Measurements from ENCODE around the gene RBM27. TPM values are rescaled to one million over a fixed set of nuclear protein-coding genes. Genes with fewer than 3 reads are reported as not detected.

The RBM27 gene, protein sequence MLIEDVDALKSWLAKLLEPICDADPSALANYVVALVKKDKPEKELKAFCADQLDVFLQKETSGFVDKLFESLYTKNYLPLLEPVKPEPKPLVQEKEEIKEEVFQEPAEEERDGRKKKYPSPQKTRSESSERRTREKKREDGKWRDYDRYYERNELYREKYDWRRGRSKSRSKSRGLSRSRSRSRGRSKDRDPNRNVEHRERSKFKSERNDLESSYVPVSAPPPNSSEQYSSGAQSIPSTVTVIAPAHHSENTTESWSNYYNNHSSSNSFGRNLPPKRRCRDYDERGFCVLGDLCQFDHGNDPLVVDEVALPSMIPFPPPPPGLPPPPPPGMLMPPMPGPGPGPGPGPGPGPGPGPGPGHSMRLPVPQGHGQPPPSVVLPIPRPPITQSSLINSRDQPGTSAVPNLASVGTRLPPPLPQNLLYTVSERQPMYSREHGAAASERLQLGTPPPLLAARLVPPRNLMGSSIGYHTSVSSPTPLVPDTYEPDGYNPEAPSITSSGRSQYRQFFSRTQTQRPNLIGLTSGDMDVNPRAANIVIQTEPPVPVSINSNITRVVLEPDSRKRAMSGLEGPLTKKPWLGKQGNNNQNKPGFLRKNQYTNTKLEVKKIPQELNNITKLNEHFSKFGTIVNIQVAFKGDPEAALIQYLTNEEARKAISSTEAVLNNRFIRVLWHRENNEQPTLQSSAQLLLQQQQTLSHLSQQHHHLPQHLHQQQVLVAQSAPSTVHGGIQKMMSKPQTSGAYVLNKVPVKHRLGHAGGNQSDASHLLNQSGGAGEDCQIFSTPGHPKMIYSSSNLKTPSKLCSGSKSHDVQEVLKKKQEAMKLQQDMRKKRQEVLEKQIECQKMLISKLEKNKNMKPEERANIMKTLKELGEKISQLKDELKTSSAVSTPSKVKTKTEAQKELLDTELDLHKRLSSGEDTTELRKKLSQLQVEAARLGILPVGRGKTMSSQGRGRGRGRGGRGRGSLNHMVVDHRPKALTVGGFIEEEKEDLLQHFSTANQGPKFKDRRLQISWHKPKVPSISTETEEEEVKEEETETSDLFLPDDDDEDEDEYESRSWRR
- total RNA-seq (1 to 10 TPM; 3.3 to 8.9 (median 5.8) TPM), polyA plus RNA-seq (1 to 10 TPM; 3.1 to 4.1 TPM)

DNA sequence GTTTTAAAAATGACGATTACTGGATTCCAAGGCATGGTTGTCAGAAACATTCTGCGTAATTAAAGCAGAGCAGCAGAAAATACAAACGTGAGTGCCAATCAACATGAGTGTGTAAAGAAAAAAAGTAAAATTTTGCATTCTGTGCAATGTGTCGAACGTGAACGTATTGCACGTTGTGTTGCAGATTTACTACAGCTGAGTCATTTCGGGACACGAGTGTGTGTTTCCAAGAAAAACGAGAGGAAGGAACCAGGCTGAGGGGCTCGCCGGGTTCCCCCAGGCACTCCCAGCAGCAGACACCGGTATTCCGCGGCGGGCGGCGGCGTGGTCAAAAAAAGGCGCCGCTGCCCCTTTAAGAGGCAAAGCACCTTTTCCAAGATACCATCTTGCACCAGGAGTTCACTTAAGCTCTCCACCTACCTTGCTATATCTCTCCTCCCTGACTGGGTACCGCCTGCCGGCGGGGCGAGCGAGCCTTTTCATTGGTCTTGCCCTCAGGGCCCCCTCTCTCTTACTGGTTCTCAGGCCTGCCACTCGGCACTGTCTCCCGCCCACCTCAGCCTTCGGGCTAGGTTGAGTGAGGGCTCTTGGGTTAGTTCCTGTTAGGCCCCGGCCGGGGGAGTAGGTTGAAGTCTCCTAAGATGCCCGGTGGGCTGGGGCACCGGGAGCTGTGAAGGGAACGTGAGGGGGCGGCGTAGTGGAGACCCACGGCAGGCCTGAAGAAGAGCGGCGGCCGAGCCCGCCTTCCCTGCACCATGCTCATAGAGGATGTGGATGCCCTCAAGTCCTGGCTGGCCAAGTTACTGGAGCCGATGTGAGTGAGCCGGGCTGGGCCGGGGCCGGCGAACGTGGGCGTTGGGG is at the start of gene RBM27:
Gene RBM27, plus strand, starts transcription at position 595 of the 861 bp plus-strand sequence. Its CDS starts 161 bp downstream, at position 756.
- ATAC-seq (peak; percentile 100), DNase-seq (peak; percentile 96 to 99 (median 96)), FAIRE-seq (peak; percentile 32)
- H3K27ac ChIP-seq: peak within 1 kb of the TSS; percentile 33 to 72 (median 56)
- H3K4me3 ChIP-seq: peak within 1 kb of the TSS; percentile 62 to 95 (median 80)
- TF ChIP-seq, protein P1, sequence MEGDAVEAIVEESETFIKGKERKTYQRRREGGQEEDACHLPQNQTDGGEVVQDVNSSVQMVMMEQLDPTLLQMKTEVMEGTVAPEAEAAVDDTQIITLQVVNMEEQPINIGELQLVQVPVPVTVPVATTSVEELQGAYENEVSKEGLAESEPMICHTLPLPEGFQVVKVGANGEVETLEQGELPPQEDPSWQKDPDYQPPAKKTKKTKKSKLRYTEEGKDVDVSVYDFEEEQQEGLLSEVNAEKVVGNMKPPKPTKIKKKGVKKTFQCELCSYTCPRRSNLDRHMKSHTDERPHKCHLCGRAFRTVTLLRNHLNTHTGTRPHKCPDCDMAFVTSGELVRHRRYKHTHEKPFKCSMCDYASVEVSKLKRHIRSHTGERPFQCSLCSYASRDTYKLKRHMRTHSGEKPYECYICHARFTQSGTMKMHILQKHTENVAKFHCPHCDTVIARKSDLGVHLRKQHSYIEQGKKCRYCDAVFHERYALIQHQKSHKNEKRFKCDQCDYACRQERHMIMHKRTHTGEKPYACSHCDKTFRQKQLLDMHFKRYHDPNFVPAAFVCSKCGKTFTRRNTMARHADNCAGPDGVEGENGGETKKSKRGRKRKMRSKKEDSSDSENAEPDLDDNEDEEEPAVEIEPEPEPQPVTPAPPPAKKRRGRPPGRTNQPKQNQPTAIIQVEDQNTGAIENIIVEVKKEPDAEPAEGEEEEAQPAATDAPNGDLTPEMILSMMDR (IDR thresholded peaks at IDR 0.05): no peak
- H3K27me3 ChIP-seq: no peaks in the 10 kb centered on the region
- peaks cover 0 to 22% (median 10%) of the 10 kb centered on the region in 3 donors for H3K4me1 ChIP-seq
- WGBS, 2 donors: 0 to 1% methylated on average over 48 of the region's 48 CpGs
- intact Hi-C loops (cut with DNase I): no loop called here
- H3K36me3 ChIP-seq: no peaks in the 10 kb centered on the region
- no peaks in the 10 kb centered on the region for H3K9me3 ChIP-seq

DNA sequence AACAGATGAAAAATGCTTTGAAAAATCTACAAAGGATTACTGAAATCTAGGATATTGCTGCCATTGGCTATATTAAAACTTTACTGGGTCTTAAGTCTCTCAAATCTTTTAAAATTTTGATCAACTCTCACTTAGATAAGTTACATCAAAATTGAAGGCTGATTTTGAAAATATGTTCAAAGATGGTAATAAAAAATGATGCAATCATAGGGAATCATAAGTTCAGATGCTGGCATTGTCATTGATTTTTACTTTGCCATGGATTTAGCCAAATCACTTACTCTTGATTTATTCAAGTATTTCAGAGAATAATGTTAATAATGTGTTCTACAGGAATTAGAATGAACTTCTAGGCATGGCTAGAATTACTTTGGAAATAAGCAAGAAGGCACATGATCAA is 45.1 kb upstream of the RBM27 start:
- no peaks in the 10 kb centered on the region for H3K4me1 ChIP-seq
- H3K4me3 ChIP-seq: no peak overlapping the region
- peaks cover 0 to 54% (median 27%) of the 10 kb centered on the region in 3 donors for H3K36me3 ChIP-seq
- ATAC-seq: no peak
- H3K9me3 ChIP-seq: no peaks in the 10 kb centered on the region
- H3K27ac ChIP-seq: no peak overlapping the region
- H3K27me3 ChIP-seq: no peaks in the 10 kb centered on the region
- intact Hi-C loops (cut with DNase I): no loop called here
- DNase-seq: no peak
- FAIRE-seq: no peak
- TF ChIP-seq, protein P1 (IDR thresholded peaks at IDR 0.05): no peak

DNA sequence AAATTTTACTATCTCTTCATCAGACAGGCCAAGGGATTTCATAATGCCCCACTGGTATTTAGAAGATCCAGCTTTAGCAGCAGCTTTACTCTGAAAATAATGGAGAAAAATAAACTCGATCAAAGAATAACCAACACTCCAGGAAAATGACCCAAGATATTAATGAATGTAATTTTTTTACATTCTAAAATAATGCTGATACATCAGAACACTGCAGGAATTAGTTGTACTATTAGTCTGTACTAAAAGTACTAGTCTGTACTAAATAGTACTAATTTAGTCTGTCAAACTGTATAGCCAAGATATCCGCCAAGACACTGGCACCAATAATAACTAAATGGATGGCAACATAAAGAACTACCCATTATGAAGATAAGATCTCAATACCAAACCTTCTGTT is 39.0 kb upstream of the RBM27 start:
- H3K36me3 ChIP-seq: peaks cover 0 to 54% (median 21%) of the 10 kb centered on the region in 3 donors
- H3K4me1 ChIP-seq: no peaks in the 10 kb centered on the region
- TF ChIP-seq, protein P1 (IDR thresholded peaks at IDR 0.05): no peak
- no peak for DNase-seq
- 95 to 97% methylated on average over 2 of the region's 2 CpGs for WGBS, 2 donors
- ATAC-seq: no peak
- H3K27ac ChIP-seq: no peak overlapping the region
- H3K27me3 ChIP-seq: no peaks in the 10 kb centered on the region
- H3K4me3 ChIP-seq: no peak overlapping the region
- no peak for FAIRE-seq
- intact Hi-C loops (cut with DNase I): no loop called here
- no peaks in the 10 kb centered on the region for H3K9me3 ChIP-seq

DNA sequence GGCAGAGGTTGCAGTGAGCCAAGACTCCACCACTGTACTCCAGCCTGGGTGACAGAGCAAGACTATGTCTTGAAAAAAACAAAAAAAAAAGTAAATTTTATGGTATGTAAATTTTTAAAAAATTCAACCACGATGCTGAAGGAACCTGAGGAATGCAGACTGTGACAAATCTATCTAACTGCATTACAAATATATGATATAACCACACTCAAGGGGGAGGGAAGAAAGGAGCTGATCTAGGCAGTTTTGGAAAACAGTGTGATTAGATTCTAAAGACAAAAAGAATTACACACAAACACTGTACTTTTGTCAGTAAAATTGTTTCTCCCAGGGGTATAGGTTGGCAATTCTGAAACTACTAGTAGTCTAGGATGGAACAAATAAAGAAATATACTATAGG is 37.9 kb upstream of the RBM27 start:
- ATAC-seq: no peak
- no peak overlapping the region for H3K4me3 ChIP-seq
- no peaks in the 10 kb centered on the region for H3K4me1 ChIP-seq
- WGBS, 2 donors: 83 to 91% methylated on average over 1 of the region's 1 CpG
- H3K27me3 ChIP-seq: no peaks in the 10 kb centered on the region
- TF ChIP-seq, protein P1 (IDR thresholded peaks at IDR 0.05): no peak
- FAIRE-seq: no peak
- H3K9me3 ChIP-seq: no peaks in the 10 kb centered on the region
- no peak for DNase-seq
- no peak overlapping the region for H3K27ac ChIP-seq
- intact Hi-C loops (cut with DNase I): no loop called here
- H3K36me3 ChIP-seq: peaks cover 0 to 53% (median 28%) of the 10 kb centered on the region in 3 donors

Data from pancreas (tissue), 10 donors.